Measurements from ENCODE around the gene CDC14B.

DNA sequence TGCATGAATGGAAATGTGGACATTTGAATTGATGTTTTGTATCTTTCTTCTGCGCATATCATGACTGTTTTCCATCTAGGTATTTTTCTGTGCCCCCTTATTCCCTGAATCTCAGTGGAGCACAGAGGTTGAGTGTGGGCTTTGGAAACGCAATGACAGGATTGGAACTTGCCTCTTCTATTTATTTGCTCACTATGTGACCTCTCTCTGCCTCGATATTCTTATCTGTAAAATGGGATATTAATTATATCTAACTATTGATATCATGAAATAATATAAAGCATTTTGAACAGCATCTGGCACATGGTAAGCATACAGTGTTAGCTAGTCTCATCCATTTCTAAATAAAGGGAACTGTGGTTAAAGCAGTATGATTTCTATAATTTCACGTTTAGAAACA, 143.6 kb downstream of the CDC14B start:
- TF ChIP-seq POLR2A (IDR thresholded peaks at IDR 0.05): no peak
- TF ChIP-seq, protein P1, sequence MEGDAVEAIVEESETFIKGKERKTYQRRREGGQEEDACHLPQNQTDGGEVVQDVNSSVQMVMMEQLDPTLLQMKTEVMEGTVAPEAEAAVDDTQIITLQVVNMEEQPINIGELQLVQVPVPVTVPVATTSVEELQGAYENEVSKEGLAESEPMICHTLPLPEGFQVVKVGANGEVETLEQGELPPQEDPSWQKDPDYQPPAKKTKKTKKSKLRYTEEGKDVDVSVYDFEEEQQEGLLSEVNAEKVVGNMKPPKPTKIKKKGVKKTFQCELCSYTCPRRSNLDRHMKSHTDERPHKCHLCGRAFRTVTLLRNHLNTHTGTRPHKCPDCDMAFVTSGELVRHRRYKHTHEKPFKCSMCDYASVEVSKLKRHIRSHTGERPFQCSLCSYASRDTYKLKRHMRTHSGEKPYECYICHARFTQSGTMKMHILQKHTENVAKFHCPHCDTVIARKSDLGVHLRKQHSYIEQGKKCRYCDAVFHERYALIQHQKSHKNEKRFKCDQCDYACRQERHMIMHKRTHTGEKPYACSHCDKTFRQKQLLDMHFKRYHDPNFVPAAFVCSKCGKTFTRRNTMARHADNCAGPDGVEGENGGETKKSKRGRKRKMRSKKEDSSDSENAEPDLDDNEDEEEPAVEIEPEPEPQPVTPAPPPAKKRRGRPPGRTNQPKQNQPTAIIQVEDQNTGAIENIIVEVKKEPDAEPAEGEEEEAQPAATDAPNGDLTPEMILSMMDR (IDR thresholded peaks at IDR 0.05): no peak
